Kidney tubule cell (primary cell): ENCODE data around the gene PBX3.
"Not testable (repeated sequence)": the region's sequence is repeated elsewhere in the genome, so short reads cannot be mapped to it uniquely, and the experiment has no call there.

Experiments
- DNase-seq: peaks from one replicate; pipeline ENCODE4 v3.0.0-alpha.2; 2018; ENCODE audit warnings: low spot score

PBX3 gene

GRCh38 chr9:125749287-125749935, 2.2 kb downstream of the PBX3 start:
- DNase-seq = no peak

GRCh38 chr9:125749951-125750626, 2.9 kb downstream of the PBX3 start:
- DNase-seq = no peak

GRCh38 chr9:125750627-125751011, 3.4 kb downstream of the PBX3 start:
- DNase-seq = no peak

GRCh38 chr9:125752070-125752628, 5.0 kb downstream of the PBX3 start:
- DNase-seq = no peak

GRCh38 chr9:125754096-125754495, 6.9 kb downstream of the PBX3 start:
- DNase-seq = no peak

- no peak for DNase-seq
Measured at GRCh38 chr9:125755340-125755739, 8.2 kb downstream of the PBX3 start.

GRCh38 chr9:125756518-125756917, 9.3 kb downstream of the PBX3 start:
- peak; percentile 11 for DNase-seq

GRCh38 chr9:125757834-125758233, 10.7 kb downstream of the PBX3 start:
- no peak for DNase-seq

- no peak for DNase-seq
Measured at GRCh38 chr9:125758986-125759763, 12.0 kb downstream of the PBX3 start.

- no peak for DNase-seq
Measured at GRCh38 chr9:125759764-125760129, 12.6 kb downstream of the PBX3 start.

GRCh38 chr9:125760537-125760936, 13.4 kb downstream of the PBX3 start:
- DNase-seq = no peak

- DNase-seq = no peak
Measured at GRCh38 chr9:125761676-125762450, 14.7 kb downstream of the PBX3 start.

GRCh38 chr9:125763394-125763801, 16.2 kb downstream of the PBX3 start:
- no peak for DNase-seq

- no peak for DNase-seq
Measured at GRCh38 chr9:125764198-125764597, 17.0 kb downstream of the PBX3 start.

- no peak for DNase-seq
Measured at GRCh38 chr9:125766468-125767221, 19.5 kb downstream of the PBX3 start.

- no peak for DNase-seq
Measured at GRCh38 chr9:125767349-125767748, 20.2 kb downstream of the PBX3 start.

- DNase-seq = no peak
Measured at GRCh38 chr9:125768803-125769202, 21.6 kb downstream of the PBX3 start.

- no peak for DNase-seq
Measured at GRCh38 chr9:125771037-125771436, 23.9 kb downstream of the PBX3 start.

- no peak for DNase-seq
Measured at GRCh38 chr9:125772740-125773139, 25.6 kb downstream of the PBX3 start.

GRCh38 chr9:125774106-125774505, 26.9 kb downstream of the PBX3 start:
- no peak for DNase-seq

GRCh38 chr9:125776789-125777188, 29.6 kb downstream of the PBX3 start:
- DNase-seq = not testable (repeated sequence)
